Measurements from ENCODE around the gene KIAA0753. TPM values are rescaled to one million over a fixed set of nuclear protein-coding genes. Genes with fewer than 3 reads are reported as not detected.

Gene KIAA0753
- total and polyA plus RNA-seq, 8 donors: 3.8 to 138 (median 17.6) TPM

GRCh38 chr17:6626616-6627015, 13.9 kb downstream of the KIAA0753 start:
- Histone ChIP-seq H3K27ac (no peak overlapping the region), H3K36me3 (peaks cover 27 to 93% (median 85%) of the 10 kb centered on the region in 4 donors), H3K4me3 (no peak overlapping the region), H3K27me3 (no peaks in the 10 kb centered on the region), H3K9me3 (no peaks in the 10 kb centered on the region), H3K4me1 (peaks cover 0 to 5% (median 0%) of the 10 kb centered on the region in 4 donors)
- DNase-seq: no peak
- intact Hi-C loops (cut with DNase I; ENCODE audit: low total_unique reads): no loop called here
- WGBS, 5 donors: 87 to 96% (median 90%) methylated on average over 6 of the region's 6 CpGs
- TF ChIP-seq, protein P1, sequence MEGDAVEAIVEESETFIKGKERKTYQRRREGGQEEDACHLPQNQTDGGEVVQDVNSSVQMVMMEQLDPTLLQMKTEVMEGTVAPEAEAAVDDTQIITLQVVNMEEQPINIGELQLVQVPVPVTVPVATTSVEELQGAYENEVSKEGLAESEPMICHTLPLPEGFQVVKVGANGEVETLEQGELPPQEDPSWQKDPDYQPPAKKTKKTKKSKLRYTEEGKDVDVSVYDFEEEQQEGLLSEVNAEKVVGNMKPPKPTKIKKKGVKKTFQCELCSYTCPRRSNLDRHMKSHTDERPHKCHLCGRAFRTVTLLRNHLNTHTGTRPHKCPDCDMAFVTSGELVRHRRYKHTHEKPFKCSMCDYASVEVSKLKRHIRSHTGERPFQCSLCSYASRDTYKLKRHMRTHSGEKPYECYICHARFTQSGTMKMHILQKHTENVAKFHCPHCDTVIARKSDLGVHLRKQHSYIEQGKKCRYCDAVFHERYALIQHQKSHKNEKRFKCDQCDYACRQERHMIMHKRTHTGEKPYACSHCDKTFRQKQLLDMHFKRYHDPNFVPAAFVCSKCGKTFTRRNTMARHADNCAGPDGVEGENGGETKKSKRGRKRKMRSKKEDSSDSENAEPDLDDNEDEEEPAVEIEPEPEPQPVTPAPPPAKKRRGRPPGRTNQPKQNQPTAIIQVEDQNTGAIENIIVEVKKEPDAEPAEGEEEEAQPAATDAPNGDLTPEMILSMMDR (IDR thresholded peaks at IDR 0.05): no peak
- TF ChIP-seq POLR2A (IDR thresholded peaks at IDR 0.05) (no peak), EP300 (IDR thresholded peaks at IDR 0.05) (no peak), POLR2AphosphoS5 (IDR thresholded peaks at IDR 0.05) (no peak)

DNA sequence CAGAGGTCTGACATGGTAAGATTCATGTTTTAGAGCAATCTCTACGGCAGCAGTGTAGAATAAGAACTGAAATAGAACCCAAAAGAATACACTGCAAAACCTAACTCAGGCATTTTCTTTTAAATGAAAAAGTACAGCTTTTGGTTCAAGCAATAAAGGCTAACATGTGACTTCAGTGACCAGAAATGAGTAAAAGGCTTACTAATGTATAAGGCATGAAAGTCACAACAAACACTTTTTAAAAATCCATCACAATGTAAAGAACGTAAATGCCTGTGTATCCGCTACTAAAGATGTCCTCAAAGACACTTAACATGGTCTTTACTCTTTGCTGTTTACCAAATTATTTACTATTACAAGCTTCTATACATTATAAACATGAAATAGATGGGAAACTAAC, 16.6 kb downstream of the KIAA0753 start:
- intact Hi-C loops (cut with DNase I; ENCODE audit: low total_unique reads): no loop called here

DNA sequence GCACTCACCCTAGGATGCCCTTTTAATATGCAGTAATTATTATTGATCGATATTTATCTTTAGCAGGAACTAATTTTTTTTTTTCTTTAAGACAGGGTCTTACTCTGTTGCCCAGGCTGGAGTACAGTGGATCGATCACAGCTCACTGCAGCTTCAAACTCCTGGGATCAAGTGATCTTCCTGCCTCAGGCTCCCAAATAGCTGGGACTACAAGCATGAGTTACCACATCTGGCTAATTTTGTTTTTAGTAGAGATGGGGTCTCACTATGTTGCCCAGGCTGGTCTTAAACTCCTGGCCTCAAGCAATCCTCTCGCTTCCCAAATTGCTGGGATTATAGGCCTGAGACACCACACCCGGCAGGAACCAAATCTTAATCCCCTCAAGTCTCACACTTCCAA, 29.3 kb downstream of the KIAA0753 start:
- intact Hi-C loops (cut with DNase I; ENCODE audit: low total_unique reads): no loop called here
- no peak overlapping the region for H3K4me3 ChIP-seq
- WGBS, 5 donors: 94 to 98% (median 98%) methylated on average over 4 of the region's 4 CpGs
- no peak for DNase-seq
- no peaks in the 10 kb centered on the region for H3K4me1 ChIP-seq
- TF ChIP-seq POLR2AphosphoS5 (IDR thresholded peaks at IDR 0.05): no peak
- TF ChIP-seq POLR2A (IDR thresholded peaks at IDR 0.05): no peak
- TF ChIP-seq, protein P1 (IDR thresholded peaks at IDR 0.05): no peak
- no peak for TF ChIP-seq EP300 (IDR thresholded peaks at IDR 0.05)
- no peaks in the 10 kb centered on the region for H3K27me3 ChIP-seq
- no peaks in the 10 kb centered on the region for H3K9me3 ChIP-seq
- peaks cover 37 to 79% (median 74%) of the 10 kb centered on the region in 4 donors for H3K36me3 ChIP-seq
- H3K27ac ChIP-seq: no peak overlapping the region

More for the DNA sequence above, 16.6 kb downstream of the KIAA0753 start:
- peaks cover 22 to 95% (median 89%) of the 10 kb centered on the region in 4 donors for H3K36me3 ChIP-seq
- H3K27me3 ChIP-seq: no peaks in the 10 kb centered on the region
- no peak overlapping the region for H3K27ac ChIP-seq
- WGBS, 5 donors: 97 to 99% (median 98%) methylated on average over 3 of the region's 3 CpGs
- DNase-seq: no peak
- no peaks in the 10 kb centered on the region for H3K4me1 ChIP-seq
- no peaks in the 10 kb centered on the region for H3K9me3 ChIP-seq
- TF ChIP-seq POLR2AphosphoS5 (IDR thresholded peaks at IDR 0.05) (no peak), POLR2A (IDR thresholded peaks at IDR 0.05) (no peak), EP300 (IDR thresholded peaks at IDR 0.05) (no peak)
- TF ChIP-seq, protein P1 (IDR thresholded peaks at IDR 0.05): no peak
- H3K4me3 ChIP-seq: no peak overlapping the region

DNA sequence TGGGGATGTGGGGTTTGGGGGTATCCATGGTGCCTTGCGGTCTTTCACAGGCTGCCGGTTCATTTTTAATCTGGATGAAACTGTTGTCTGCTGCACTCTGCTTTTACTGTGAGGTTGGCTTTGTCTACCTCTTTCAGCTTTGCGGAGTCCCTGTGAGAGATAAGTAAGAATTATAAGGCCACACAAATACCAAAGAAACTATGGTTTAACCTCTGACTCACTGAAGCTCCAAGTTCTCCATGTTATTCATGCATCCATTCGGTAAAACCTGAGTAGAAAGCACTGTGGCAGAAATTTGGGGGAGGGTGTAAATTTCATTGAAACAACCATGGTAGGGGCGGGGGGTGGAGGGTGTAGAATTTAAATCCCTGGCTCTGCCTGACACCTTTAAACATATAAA, 30.5 kb downstream of the KIAA0753 start:
- TF ChIP-seq POLR2A (IDR thresholded peaks at IDR 0.05) (no peak), POLR2AphosphoS5 (IDR thresholded peaks at IDR 0.05) (no peak), EP300 (IDR thresholded peaks at IDR 0.05) (no peak)
- TF ChIP-seq, protein P1 (IDR thresholded peaks at IDR 0.05): no peak
- H3K27me3 ChIP-seq: no peaks in the 10 kb centered on the region
- no peak overlapping the region for H3K27ac ChIP-seq
- DNase-seq: no peak
- H3K36me3 ChIP-seq: peaks cover 48 to 83% (median 79%) of the 10 kb centered on the region in 4 donors
- no peaks in the 10 kb centered on the region for H3K9me3 ChIP-seq
- H3K4me3 ChIP-seq: no peak overlapping the region
- no peaks in the 10 kb centered on the region for H3K4me1 ChIP-seq
- intact Hi-C loops (cut with DNase I; ENCODE audit: low total_unique reads): no loop called here
- WGBS, 5 donors: 96 to 98% (median 97%) methylated on average over 5 of the region's 5 CpGs
